Glutamatergic neuron (in vitro differentiated cells): ENCODE data around the gene AK4. TPM values are rescaled to one million over a fixed set of nuclear protein-coding genes. Genes with fewer than 3 reads are reported as not detected.
"Not testable (repeated sequence)": the region's sequence is repeated elsewhere in the genome, so short reads cannot be mapped to it uniquely, and the experiment has no call there.

Experiments used
- DNase-seq: peaks from one replicate; pipeline ENCODE4 v3.0.0; 2022
- H3K27ac Mint-ChIP-seq: one replicate; pipeline ENCODE4 v1.8.0; 2020; ENCODE audit warnings: mild to moderate bottlenecking, mixed read lengths, inconsistent platforms; ENCODE audit not compliant: unreplicated experiment
- H3K27me3 Mint-ChIP-seq: one replicate; pipeline ENCODE4 v1.8.0; 2020; ENCODE audit warnings: mild to moderate bottlenecking, moderate library complexity, mixed read lengths, inconsistent platforms; ENCODE audit not compliant: unreplicated experiment
- H3K36me3 Mint-ChIP-seq: one replicate; pipeline ENCODE4 v1.8.0; 2020; ENCODE audit warnings: mild to moderate bottlenecking, mixed read lengths, inconsistent platforms; ENCODE audit not compliant: unreplicated experiment
- H3K4me1 Mint-ChIP-seq: one replicate; pipeline ENCODE4 v1.8.0; 2020; ENCODE audit warnings: mild to moderate bottlenecking, low read depth, mixed read lengths, inconsistent platforms; ENCODE audit not compliant: unreplicated experiment
- H3K4me3 Mint-ChIP-seq: one replicate; pipeline ENCODE4 v1.8.0; 2020; ENCODE audit warnings: mild to moderate bottlenecking, mixed read lengths, inconsistent platforms; ENCODE audit not compliant: unreplicated experiment
- H3K9me3 Mint-ChIP-seq: one replicate; pipeline ENCODE4 v1.8.0; 2020; ENCODE audit warnings: mild to moderate bottlenecking, moderate library complexity, mixed read lengths, inconsistent platforms; ENCODE audit not compliant: unreplicated experiment
- total RNA-seq: library from RNA; stranded (reverse); fragmentation: NEBNext Ultra II Directional; extraction: Animal tissue kit (Norgen Biotek cat#: 25700); gene quantifications from one replicate; pipeline ENCODE4 v1.2.1, GENCODE V29; 2021; ENCODE audit not compliant: unreplicated experiment
- TF ChIP-seq, protein P1 (sequence below): fragments of 200-600 bp; sonication (generic); IDR thresholded peaks from one replicate; pipeline ENCODE4 v1.5.0; 2021; ENCODE audit not compliant: partially characterized antibody, unreplicated experiment

AK4 gene
- total RNA-seq, 1 donor from 2014 or later = 2.6 TPM

DNA sequence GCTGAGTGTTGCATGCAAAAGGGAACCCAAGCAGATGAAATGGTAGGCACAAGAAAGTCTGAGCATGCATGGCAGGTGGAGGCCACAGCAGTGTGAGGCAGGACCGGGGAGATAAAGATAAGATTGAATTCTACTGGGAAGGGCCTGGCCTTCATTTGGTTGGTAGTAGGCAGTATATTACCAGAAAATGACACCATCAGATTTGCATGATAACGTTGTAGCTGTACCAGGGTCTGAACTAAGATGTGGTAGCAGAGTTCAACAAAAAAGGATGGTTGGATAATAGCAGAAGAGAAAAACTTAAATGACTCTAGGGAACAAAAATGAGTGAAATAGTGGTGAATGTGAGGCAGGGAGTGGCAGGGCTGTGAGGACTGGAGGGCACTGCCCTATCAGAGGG lies 85.8 kb downstream of the AK4 start:
- DNase-seq = no peak
- Mint-ChIP-seq H3K4me1 (no peaks in the 10 kb centered on the region), H3K27ac (no peak overlapping the region), H3K27me3 (no peaks in the 10 kb centered on the region), H3K9me3 (no peaks in the 10 kb centered on the region), H3K36me3 (no peaks in the 10 kb centered on the region), H3K4me3 (no peak overlapping the region)
- TF ChIP-seq, protein P1, sequence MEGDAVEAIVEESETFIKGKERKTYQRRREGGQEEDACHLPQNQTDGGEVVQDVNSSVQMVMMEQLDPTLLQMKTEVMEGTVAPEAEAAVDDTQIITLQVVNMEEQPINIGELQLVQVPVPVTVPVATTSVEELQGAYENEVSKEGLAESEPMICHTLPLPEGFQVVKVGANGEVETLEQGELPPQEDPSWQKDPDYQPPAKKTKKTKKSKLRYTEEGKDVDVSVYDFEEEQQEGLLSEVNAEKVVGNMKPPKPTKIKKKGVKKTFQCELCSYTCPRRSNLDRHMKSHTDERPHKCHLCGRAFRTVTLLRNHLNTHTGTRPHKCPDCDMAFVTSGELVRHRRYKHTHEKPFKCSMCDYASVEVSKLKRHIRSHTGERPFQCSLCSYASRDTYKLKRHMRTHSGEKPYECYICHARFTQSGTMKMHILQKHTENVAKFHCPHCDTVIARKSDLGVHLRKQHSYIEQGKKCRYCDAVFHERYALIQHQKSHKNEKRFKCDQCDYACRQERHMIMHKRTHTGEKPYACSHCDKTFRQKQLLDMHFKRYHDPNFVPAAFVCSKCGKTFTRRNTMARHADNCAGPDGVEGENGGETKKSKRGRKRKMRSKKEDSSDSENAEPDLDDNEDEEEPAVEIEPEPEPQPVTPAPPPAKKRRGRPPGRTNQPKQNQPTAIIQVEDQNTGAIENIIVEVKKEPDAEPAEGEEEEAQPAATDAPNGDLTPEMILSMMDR = no peak

DNA sequence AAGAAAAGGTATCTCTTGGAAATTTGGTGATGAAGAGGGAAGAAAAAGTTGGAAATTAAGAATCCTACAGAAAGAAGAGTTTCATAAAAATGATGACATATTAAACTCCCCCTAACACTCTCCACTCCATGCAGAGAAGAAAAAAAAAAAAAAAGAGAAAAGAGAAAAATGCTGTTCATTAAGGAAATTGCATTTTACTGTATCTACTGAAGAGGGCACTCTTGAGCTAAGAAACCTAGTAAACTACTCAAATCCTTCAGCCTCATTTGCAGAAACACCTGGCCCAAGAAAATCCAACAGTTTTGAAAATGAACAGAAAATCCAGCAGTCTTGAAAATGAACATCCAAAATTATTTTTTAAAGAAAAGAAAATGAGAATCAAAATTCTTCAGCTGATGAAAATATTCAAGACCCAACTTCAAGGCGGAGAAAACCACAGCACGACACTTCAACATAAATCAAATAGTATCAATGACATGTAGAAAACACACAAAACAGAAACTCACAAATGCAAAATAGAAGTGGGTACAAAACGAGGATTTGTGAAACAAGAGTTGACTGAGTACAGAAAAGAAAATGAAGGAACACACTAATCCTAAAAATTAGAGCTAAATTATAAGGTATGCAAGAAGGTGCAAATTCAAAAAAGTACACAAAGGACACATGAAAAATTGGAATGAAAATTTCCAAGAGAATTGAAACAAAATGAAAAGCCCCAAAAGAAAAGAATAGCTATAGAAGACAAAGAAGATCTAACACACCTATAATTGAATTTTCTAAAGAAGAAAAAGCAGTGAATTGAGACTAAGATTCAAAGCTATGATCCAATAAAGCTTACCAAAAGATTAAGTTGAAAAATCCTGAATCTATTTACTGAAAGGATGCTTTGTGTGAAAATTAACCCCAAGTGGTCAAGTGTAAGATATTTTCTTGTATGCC lies 88.1 kb downstream of the AK4 start:
- no peak for DNase-seq
- Mint-ChIP-seq H3K27ac (no peak overlapping the region), H3K4me3 (no peak overlapping the region), H3K36me3 (no peaks in the 10 kb centered on the region), H3K4me1 (no peaks in the 10 kb centered on the region), H3K27me3 (no peaks in the 10 kb centered on the region), H3K9me3 (no peaks in the 10 kb centered on the region)
- TF ChIP-seq, protein P1 = peak; percentile 71

DNA sequence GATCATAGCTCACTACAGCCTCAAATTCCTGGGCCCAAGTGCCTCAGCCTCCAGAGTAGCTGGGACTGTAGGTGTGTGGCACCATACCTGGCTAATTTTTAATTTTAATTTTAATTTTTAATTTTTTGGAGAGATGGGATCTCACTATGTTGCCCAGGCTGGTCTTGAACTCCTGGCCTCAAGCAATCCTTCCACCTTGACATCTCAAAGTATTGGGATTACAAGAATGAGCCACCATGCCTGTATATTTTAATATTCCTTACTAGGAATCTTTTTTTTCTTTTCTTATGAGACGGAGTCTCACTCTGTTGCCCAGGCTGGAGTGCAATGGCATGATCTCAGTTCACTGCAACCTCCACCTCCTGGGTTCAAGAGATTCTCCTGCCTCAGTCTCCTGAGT lies 89.1 kb downstream of the AK4 start:
- H3K27me3 Mint-ChIP-seq, DNase-seq, H3K4me3 Mint-ChIP-seq, H3K36me3 Mint-ChIP-seq, H3K4me1 Mint-ChIP-seq, H3K9me3 Mint-ChIP-seq, H3K27ac Mint-ChIP-seq: not testable (repeated sequence)

DNA sequence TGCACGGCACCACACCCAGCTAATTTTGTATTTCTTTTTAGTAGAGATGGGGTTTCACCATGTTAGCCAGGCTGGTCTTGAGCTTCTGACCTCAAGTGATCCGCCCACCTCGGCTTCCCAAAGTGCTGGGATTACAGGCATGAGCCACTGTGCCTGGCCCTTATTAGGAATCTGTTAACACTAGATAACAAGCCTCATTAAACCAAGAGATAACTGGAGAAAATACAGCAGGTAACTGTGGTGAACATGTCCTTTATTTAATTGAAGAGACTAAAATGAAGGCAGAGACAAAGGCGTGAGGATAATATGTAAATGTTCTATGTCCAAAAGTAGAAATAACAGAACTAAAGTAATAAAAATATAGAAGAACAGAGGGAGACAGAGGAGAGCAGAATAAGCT lies 89.5 kb downstream of the AK4 start:
- Mint-ChIP-seq H3K27me3 (no peaks in the 10 kb centered on the region), H3K4me3 (no peak overlapping the region), H3K27ac (no peak overlapping the region), H3K4me1 (no peaks in the 10 kb centered on the region), H3K9me3 (no peaks in the 10 kb centered on the region), H3K36me3 (no peaks in the 10 kb centered on the region)
- TF ChIP-seq, protein P1 = no peak
- DNase-seq = no peak

DNA sequence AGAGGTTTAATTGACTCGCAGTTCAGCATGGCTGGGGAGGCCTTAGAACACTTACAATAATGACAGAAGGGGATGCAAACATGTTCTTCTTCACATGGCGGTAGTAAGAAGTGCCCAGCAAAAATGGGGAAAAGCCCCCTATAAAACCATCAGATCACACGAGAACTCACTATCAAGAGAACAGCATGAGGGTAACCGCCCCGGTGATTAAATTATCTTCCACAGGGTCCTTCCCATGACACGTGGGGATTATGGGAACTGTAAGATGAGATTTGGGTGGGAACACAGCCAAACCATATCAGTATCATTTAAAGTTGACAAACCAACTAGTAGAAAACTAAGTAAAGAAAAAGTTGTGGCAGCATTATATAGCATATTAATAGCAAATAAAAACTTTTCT lies 90.0 kb downstream of the AK4 start:
- no peak for DNase-seq
- H3K9me3 Mint-ChIP-seq = no peaks in the 10 kb centered on the region
- TF ChIP-seq, protein P1 = no peak
- no peak overlapping the region for H3K4me3 Mint-ChIP-seq
- no peaks in the 10 kb centered on the region for H3K27me3 Mint-ChIP-seq
- no peaks in the 10 kb centered on the region for H3K4me1 Mint-ChIP-seq
- no peak overlapping the region for H3K27ac Mint-ChIP-seq
- H3K36me3 Mint-ChIP-seq = no peaks in the 10 kb centered on the region
